Amniotic stem cell (primary cell): ENCODE measurements around the gene ITM2C.

Source experiments
- DNase-seq: peaks from one replicate; lab custom pipeline; 2025; lab: John Stamatoyannopoulos, UW

ITM2C gene

GRCh38 chr2:230893338-230893737 lies 28.6 kb downstream of the ITM2C start:
- DNase-seq, result no peak

DNA sequence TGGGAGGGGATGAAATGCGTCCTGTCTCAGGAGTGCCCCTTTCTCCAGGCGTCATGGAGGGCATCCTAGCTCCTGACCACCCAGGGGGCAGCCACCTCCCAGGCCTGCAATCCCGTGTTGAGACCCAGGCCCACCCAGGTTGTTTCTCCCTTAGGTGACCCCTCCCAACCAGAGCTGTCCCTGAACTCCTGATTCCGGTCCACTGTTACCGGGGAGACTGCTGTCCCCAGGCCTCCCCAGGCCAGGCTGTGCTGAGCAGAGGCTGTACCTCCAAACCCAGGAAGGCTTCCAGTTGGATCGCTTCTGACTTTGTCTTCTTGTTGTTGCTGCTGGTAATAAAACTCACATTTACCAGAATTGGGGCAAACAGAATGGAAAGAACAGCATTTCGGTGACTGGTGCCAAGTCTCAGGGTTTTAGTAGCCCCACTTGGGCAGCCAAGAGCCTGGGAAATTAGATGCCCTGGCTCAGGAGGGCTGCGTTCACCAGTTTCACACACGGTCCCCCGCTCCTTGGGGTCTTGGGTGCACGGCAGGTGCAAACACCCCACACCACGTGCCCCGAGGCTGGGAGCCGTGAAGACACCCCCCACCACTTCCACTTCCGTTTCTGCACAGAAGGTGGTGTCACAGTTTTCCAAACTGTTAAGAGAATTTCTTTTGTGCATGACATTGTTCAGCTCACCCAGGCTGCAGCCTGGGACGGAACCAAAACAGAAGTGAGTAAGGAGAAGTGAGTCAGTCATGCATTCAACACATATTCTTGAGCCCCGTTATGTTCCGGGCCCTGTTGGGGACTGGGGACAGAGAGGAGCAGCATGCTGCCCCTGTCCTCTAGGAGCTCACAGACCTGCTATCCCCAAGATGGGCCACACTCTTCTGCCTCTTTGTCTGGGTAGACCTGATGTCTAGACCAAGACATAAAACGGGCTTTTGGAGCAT lies 29.4 kb downstream of the ITM2C start:
- DNase-seq, result no peak

DNA sequence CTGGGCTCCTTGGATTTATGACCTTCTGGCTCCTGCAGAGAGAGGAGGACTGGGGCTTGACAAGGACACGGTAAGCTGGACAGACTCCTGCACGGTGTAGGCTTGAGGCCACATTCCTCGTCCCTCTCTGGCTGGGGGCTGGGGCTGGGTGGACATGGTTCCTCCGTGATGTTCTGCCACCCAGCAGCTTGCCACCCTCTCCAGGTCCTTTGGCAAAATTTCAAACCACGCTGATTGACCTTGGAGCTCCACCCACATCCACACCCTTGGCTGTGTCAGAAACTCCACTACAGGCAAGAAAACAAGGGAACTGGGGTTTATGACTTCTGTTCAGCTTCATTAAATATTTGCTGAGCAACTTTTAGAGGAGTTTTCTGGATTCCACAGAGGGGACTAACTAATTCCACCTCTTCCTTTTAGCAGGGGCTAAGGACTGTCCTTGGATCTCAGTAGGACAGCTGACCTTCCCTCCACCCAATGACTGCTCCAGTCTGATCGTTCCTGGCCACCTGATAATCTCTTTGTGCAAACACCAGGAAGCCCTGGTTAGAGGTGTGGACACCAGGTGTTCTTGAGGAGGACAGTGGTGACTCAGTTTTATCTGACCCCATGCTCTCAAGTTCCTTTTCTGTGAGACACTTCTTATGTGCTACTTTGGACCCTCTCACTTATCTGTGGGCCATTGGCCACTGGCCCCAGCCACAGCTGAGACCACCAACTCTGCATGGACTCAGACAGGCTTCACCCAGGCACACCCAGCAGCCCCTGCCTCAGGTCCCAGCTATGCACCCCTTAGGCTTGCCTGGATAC lies 31.0 kb downstream of the ITM2C start:
- DNase-seq, result no peak

DNA sequence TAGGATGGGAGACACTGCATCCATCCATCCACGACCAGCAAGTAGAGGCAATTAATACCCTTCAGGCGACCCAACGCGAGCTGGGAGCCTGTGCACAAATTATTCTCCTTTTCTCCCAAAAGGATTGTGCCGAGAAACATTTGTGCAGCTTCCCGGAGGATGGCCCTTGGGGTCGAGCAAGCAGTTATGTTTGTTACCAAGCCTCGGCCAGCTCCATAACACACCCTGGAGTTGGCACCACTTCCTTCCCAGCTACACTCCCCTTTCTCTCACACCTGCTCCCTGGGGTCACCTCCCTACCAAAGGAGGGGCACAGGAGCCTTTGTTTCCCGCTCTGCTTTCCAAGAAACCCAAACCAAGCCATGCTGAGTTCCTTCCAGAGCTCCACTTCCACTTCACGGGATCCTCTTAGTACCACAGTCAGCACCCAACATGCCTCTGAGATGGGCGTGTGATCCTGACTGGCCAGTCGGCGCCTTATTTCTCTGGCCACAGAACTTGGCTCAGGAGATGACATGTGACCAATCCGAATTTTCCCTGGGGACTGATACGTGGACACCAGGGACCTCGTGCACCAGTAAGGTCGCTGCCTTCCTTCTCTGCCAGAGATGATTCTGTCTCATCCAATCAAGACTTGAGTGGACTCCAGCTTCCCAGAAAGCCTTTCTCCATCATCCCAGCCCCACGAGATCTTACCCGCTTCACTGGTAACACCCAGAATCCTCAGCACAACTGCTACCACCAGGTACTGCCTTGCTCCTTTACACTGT lies 31.8 kb downstream of the ITM2C start:
- no peak for DNase-seq

DNA sequence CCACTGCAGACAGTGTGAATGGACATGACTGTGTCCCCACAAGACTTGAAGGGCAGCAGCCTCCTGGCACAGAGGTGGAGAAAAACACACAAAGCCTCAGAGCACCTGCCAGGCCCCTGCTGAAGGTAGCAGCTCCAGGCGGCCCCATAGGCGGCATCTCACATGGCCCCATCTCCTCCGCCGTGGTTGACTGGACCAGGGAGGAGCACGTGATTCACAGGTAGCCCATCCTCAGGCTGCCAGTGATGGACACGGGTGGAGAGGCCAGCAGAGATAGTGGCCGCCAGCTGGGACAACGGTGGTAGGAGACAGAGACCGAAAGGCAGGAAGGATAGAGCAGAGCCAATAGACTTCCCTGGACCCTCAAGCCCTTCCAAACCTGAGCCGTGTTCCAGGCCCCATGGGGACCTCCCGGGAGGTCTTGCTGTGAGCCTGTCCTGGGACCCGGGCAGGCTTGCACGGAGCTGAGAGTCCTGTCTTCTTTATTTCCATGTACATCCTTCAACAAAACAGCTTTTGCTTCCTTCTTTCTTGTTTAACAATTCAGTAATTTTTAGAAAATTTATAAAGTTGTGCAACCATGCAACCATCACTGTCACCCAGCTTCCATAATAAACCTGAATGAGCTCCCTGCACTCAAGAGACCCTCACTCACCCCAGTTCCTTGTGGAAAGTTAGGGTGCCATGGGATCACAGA lies 33.4 kb downstream of the ITM2C start:
- no peak for DNase-seq

DNA sequence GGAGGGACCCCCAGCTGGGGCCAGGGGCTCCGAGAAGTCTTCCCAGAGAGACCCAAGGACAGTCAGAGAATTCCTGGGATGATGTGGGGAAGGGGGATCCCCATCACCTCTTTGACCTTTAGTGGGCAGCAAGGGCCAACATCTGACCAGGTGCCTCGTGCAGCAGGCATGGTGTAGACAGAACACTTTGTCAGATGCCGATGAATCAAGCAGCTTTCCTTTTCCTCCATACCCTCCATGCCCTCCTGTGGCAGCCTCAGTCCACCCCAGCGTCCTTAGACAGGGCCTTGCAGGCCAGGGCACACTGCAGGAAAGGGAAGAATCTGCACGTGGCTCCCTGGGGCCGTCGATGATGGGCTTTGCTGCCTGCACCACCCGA lies 34.0 kb downstream of the ITM2C start:
- DNase-seq, result no peak

DNA sequence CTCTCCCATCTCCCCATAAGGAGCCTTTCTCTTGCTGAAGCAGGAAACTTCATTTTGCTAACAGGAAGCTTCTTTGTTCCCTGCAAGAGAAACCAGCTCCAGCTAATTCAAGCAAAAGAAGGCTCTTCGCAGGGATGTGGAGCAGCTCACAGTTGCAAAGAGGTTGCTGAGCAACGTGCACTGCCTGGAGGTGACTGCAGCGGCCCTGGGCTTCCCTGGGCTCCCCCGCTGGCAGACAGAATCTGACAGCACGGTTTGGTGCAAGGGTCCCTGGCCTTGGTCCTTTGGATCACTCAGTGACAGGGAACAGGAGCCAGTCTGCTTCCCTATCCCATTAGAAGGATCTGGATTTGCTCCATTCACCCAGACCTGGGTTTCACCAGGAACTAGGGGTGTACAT lies 34.5 kb downstream of the ITM2C start:
- no peak for DNase-seq

- DNase-seq, result no peak
Observed at GRCh38 chr2:230899786-230900185, 35.0 kb downstream of the ITM2C start.

GRCh38 chr2:230900336-230900995 lies 35.7 kb downstream of the ITM2C start:
- DNase-seq, result no peak

GRCh38 chr2:230901006-230901405 lies 36.3 kb downstream of the ITM2C start:
- no peak for DNase-seq

- no peak for DNase-seq
Observed at GRCh38 chr2:230902180-230902899, 37.6 kb downstream of the ITM2C start.

- no peak for DNase-seq
Observed at GRCh38 chr2:230903231-230904150, 38.7 kb downstream of the ITM2C start.

DNA sequence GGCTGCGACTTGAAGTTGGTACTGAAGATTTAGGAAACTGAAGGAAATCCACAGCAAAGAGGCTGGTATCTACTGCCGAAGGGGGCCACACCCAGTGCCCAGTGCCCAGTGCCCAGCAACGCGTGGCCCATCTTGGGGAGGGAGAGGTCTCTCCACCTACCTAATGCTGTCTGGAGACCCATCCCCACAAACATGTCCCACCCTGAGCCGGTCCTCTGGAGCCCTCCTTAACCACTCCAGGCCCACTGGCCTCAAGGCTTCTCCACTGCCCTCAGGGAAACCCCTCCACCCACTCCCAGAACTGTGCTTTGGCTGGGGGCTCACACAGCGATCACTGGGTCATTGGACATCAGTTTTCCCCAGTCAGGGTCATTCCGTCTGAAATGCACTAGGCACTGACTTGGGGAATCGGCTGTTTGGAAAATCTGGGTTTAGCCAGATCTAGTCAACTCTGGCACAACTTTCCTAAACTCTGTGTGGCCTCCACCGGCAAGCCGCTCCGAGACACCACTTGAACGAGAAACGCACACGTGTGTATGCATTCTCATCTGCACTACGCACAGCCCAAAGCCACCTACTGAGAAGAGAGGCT lies 40.2 kb downstream of the ITM2C start:
- no peak for DNase-seq

GRCh38 chr2:230905448-230906421 lies 41.0 kb downstream of the ITM2C start:
- DNase-seq, result no peak

DNA sequence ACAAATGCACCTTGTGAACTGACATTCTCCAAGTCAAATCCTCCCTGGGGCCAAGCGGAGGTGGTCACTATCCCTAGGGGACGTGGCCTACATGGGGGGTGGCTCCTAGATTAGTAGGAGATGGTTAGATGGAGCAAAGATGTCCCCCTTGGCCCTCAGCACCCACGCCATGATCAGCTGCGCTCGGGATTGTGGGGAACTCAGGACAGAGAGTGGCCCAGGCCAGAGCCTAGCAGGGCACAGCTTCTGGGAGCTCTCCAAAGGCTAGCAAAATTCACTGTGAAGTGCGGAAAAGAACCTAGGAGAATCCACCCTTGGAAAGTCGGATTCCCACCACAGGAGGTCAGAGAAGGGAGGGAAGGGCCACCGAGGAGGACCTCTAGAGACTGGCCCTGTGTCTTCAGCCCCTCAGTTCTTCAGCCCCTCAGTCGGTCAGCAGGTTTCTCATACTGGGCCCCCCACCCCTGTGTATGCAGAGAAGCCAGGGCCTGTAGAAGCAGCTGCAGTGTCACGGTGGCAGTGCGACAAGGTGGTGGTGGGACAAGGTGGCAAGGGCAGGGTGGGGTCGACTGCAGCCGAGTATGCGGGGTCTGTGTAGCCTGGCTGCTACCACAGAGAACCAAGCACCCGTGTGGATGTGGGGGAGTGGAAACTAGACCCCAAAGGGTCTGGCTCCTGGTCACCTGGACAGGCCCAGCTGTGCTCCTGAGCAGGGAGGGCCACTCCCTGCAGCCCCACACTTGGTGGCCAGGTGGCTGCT lies 41.9 kb downstream of the ITM2C start:
- no peak for DNase-seq

DNA sequence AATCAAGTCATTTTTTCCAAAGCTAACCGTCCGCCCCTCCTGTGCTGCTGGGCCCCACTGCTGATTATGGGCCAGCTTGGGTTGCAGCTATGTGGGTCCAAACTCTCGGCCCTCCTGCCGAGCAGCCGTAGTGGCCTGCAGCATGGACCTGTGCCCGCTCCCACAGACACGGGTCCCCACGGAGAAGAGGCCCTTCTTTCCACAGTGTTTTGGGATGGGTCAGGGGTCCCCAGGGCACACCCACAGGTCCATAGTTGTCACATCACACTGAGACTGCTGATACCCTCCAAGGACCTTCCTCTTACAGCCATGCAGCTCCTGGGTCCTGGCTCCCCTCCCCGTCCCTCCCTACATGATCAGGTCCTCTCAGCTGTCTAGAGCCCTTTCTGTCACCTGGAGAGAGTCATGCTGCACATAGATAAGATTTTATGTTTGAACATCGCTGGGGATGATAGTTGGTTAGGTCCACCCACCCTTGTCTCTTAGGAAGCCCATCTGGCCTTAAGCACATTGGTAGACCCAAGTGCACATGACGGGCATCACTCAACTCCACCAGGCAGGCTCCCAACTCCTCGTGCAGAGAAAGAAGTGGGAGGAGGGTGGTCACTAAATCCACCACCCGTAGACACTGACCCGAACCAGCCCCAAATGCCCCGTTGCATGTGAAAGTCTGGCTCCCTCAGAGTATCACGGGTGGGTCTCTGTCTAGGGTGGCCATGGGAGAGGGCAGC lies 42.8 kb downstream of the ITM2C start:
- DNase-seq, result no peak
